GM06990 (cell line): ENCODE results near the gene RGS16.

Experiments used
- DNase-seq: peaks from one replicate; pipeline ENCODE4 v3.0.0-alpha.2; 2011; ENCODE audit not compliant: insufficient read length; ENCODE audit errors: extremely low read depth
- H3K27me3 ChIP-seq: replicated peaks from 2 replicates; pipeline ENCODE4 v1.6.0; 2011; ENCODE audit warnings: low read length; ENCODE audit not compliant: control insufficient read depth, insufficient read depth
- H3K36me3 ChIP-seq: 2 replicates; pipeline ENCODE4 v1.5.1; 2011; ENCODE audit warnings: low read length; ENCODE audit not compliant: control insufficient read depth, insufficient read depth
- H3K4me3 ChIP-seq: replicated peaks from 2 replicates; pipeline ENCODE4 v1.5.1; 2011; ENCODE audit warnings: low read depth, mild to moderate bottlenecking, control low read depth, low read length
- TF ChIP-seq, protein P1 (sequence below): IDR thresholded peaks from 2 replicates; pipeline ENCODE4 v1.5.1; 2011; ENCODE audit warnings: low read length, control low read depth, mild to moderate bottlenecking, inconsistent platforms; ENCODE audit not compliant: insufficient read depth, poor library complexity, severe bottlenecking

RGS16 gene

DNA sequence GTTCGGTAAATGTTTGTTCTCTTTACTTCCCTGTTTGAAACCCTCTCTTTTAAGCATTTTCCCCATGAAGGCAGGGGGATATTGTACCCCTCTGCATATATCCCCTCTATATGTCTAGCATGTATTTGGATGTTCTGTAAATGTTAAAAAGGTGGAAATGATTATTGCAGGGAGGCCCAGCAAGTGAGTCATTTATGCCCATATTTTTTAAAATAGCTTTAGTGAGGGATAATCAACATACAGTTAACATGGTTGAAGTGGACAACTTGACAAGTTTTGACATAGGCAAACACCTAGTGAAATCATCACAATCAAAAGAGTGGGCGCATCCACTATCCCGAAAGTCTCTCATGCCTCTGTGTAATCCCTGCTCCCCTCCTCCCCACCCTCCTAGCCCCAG lies 20.8 kb upstream of the RGS16 start:
- Histone ChIP-seq H3K27me3 (no peaks in the 10 kb centered on the region), H3K4me3 (no peak overlapping the region), H3K36me3 (no peaks in the 10 kb centered on the region)
- DNase-seq, result no peak
- TF ChIP-seq, protein P1, sequence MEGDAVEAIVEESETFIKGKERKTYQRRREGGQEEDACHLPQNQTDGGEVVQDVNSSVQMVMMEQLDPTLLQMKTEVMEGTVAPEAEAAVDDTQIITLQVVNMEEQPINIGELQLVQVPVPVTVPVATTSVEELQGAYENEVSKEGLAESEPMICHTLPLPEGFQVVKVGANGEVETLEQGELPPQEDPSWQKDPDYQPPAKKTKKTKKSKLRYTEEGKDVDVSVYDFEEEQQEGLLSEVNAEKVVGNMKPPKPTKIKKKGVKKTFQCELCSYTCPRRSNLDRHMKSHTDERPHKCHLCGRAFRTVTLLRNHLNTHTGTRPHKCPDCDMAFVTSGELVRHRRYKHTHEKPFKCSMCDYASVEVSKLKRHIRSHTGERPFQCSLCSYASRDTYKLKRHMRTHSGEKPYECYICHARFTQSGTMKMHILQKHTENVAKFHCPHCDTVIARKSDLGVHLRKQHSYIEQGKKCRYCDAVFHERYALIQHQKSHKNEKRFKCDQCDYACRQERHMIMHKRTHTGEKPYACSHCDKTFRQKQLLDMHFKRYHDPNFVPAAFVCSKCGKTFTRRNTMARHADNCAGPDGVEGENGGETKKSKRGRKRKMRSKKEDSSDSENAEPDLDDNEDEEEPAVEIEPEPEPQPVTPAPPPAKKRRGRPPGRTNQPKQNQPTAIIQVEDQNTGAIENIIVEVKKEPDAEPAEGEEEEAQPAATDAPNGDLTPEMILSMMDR, result no peak

DNA sequence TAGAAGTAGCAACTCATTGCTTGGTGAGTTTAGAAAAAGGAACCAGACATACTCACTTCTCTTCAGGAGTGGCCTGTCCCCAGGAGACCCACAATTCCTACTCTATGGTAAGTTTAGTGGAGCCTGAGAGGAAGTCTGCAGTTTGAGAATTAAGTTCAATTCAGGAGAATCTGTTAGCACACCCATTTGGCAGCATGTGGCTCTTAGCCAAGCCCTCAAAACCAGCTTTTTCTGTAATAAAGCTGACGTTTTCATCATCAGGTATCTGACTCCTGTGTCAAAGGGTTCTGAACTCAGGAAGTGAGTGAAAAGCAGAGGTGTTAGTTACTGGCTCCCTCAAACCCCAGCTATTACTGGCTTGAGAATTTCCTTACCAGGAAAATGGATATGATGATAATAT lies 20.4 kb upstream of the RGS16 start:
- Histone ChIP-seq H3K4me3 (no peak overlapping the region), H3K27me3 (no peaks in the 10 kb centered on the region), H3K36me3 (no peaks in the 10 kb centered on the region)
- TF ChIP-seq, protein P1, result no peak
- no peak for DNase-seq

DNA sequence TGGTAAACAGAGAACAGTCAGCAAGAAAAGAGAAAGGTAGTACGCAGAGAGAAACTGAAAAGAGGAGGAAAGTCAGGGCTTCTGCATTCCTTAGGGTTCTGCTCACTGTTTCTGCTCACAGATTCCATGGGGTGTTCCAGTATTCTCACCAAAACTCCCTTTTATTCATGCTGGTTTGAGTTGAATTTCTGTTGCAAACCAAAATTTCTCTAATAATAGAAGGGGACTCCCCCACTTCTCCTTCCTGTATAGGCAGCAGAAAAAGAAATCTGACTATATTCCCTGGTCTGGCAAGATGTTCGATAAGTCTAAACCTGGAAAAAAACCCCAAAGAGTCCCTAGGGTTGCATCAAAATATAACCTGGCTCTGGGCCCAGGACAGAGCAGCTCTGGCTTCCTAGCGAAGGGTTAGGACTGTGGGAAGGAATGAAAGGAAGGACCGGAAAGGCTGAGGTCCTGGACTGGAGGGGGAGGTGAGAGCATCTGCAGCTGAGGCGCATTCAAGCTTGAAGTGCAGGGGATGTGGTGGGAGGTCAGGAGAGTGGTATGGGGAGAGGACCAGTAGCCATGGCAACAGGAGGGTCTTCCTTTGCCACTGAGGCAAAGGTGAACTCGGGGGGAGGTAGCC lies 18.8 kb upstream of the RGS16 start:
- TF ChIP-seq, protein P1, result no peak
- Histone ChIP-seq H3K4me3 (no peak overlapping the region; the same call in 1 of the 2 replicates), H3K36me3 (no peaks in the 10 kb centered on the region), H3K27me3 (no peaks in the 10 kb centered on the region)
- peak; percentile 56 for DNase-seq

DNA sequence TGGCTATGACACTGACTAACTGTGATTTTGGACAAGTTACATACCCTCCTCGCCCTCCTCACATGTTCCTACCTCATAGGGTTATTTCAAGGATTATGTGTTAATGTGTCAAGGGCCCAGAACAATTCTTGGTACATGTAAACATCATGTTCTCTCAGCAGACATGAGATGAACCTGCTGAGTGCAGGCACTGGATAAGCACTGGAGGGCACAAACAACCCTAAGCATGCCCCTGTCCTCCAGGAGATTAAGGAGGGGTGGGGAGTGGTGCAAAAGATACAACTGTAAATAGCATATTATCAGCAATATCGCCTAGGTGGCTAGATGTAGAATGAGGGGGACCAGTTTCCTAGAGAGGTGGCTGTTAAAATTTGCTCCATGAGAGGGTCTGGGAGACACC lies 17.7 kb upstream of the RGS16 start:
- Histone ChIP-seq H3K27me3 (no peaks in the 10 kb centered on the region), H3K36me3 (no peaks in the 10 kb centered on the region), H3K4me3 (no peak overlapping the region)
- no peak for DNase-seq
- TF ChIP-seq, protein P1, result no peak

DNA sequence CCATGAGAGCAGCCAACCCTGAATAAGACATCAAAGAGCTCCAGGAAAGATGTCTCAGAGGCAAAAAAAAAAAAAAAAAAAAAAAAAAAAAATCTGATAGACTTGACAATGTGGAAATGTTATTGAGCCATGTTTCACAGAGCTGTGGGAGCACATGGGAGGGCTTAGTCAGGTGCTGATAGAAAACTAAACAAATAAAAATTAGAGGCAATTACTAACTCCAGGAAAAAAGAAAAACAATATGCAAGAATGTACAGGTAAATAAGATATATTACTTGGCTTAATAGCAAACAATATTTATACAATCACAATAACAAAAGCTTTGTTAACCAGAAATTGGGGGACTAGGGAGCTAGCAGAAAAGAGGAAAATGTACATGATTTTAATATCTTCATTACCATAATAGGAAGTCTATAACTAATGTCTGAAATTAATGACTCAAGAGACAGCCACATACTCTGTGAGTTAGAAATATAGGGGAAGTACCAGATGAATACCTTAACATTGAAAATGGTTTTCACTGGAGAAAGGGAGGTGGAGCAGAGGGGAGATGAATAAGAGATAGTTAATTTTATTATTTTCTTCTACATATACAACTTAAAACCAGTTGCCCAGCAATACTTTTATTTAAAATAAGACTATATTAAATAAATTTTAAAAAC lies 16.9 kb upstream of the RGS16 start:
- H3K36me3 ChIP-seq, result no peaks in the 10 kb centered on the region
- TF ChIP-seq, protein P1, result no peak
- no peak for DNase-seq
- H3K4me3 ChIP-seq, result no peak overlapping the region
- no peaks in the 10 kb centered on the region for H3K27me3 ChIP-seq
